ENCODE measurements around the gene MLX.
A peak's percentile ranks its signal among the peaks of the same experiment; 100 is the strongest.

Gene MLX, protein sequence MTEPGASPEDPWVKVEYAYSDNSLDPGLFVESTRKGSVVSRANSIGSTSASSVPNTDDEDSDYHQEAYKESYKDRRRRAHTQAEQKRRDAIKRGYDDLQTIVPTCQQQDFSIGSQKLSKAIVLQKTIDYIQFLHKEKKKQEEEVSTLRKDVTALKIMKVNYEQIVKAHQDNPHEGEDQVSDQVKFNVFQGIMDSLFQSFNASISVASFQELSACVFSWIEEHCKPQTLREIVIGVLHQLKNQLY

DNA sequence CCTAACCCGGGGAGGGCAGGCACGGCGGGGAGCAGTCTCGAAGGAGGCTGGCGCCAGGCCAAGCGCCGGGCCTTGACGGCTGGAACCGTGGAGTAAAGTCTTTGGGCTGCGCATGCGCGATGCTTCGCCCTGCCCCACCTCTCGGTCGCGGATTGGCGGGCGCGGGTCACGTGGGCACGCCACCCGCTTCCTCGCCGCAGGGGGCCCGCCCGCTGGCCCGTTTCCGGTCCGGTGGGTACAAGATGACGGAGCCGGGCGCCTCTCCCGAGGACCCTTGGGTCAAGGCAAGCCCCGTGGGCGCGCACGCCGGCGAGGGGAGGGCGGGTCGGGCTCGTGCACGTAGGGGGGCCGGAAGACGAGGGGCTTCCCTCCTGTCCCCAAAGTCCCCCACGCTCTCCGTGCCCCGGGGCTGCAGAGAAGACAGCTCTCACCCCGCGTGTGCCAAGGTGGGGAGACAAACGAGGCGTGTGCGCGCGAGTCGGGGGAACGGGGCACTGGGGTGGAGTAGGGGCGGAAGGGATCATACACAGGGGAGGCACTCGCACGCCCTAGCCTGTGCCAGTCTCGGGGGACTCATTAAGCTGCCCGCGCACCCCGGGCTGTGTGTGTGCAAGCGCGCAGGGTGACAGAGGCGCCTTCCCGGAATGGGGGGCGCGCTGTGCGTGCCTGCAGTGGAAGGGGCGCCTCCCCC lies at the start of gene MLX:
MLX (plus strand) TSS at position 218 of the 691 bp plus-strand sequence; CDS start at position 243, 25 bp downstream.
- peak; percentile 97 for DNase-seq (ENCODE audit: low spot score)

GRCh38 chr17:42517516-42517915 lies 49.4 kb upstream of the MLX start:
- peak; percentile 47 for DNase-seq (ENCODE audit: low spot score)

- peak; percentile 75 for DNase-seq (ENCODE audit: low spot score)
Observed at GRCh38 chr17:42518046-42518754, 48.7 kb upstream of the MLX start.

GRCh38 chr17:42518755-42519545 lies 48.0 kb upstream of the MLX start:
- DNase-seq (ENCODE audit: low spot score) = peak; percentile 66

GRCh38 chr17:42519546-42520491 lies 47.1 kb upstream of the MLX start:
- peak; percentile 54 for DNase-seq (ENCODE audit: low spot score)

DNA sequence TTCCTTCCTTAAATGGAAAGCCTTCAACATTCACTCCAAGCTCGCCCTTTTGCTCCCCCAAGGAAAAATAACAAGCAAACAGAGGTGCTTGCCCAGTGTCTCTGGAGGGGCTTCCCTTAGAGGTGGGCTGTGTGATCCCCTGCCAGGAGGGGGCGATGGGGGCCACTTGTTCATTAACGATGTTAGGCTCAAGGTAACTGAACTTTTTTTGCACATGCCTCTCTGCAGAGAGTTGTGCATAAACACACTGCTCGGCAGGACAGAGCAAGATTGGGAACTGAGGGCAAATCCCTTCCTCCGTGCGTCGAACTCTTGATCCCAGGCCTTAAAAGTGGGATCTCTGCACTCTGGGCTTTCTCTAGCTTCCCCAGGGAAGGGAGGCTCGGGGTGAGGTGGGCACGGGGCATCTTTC lies 46.4 kb upstream of the MLX start:
- no peak for DNase-seq (ENCODE audit: low spot score)

GRCh38 chr17:42521036-42521435 lies 45.9 kb upstream of the MLX start:
- DNase-seq (ENCODE audit: low spot score) = no peak

DNA sequence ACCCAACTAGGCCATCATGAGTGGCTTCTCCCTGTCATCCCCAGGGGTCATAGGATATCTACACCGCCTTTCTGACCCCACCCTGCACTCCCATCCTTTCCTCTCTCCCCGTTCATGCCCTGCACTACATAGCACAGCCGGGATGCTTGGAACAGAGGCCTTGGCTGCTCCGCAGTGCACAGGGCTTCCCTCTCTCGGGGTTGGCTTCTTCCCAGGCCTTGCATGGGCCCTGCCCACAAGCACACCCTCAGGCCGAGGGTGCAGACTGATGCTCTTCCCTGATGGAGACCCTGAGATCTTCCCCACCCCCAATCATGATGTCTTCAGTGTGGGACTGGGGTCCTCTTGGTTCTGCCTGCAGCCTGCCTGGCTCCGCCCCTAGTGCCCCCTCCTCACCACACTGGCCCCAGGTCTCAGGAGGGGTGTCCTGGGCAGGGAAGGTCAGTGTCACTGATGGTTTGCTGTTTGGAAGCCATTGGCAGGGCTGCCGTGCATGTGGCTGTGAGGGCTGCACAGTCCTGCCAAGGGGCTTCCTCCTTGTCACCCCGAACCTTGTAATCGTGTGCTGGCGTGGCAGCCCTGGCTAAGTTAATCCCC lies 45.1 kb upstream of the MLX start:
- no peak for DNase-seq (ENCODE audit: low spot score)

DNA sequence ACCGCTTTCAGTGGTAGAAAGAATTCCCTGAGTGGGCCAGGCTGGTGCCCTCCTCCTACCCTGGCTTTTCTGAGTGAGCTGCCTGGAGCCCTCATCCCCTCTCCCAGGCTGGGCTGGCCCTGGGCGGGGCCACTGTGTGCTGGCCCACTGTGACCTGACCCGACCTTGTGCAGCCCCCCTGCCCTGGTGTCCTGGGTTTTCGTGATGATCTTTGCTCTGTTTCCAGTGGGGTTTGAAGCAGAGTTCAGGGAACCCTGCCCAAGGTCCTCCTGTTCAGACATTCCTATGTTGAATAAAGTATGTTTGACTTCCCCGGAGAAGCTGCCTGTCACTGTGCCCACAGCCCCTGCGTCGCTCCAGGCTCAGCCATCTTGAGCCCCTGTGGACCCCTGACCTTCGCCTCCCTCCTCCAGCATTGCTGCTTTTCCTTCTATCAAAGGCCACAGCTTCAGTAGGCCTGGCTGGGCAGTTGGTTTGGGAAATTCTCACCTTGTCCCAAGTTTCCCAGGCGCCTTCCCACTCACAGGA lies 44.6 kb upstream of the MLX start:
- no peak for DNase-seq (ENCODE audit: low spot score)

GRCh38 chr17:42522798-42523278 lies 44.1 kb upstream of the MLX start:
- no peak for DNase-seq (ENCODE audit: low spot score)

GRCh38 chr17:42525221-42525620 lies 41.7 kb upstream of the MLX start:
- DNase-seq (ENCODE audit: low spot score) = no peak

- DNase-seq (ENCODE audit: low spot score) = no peak
Observed at GRCh38 chr17:42526031-42526444, 40.9 kb upstream of the MLX start.

DNA sequence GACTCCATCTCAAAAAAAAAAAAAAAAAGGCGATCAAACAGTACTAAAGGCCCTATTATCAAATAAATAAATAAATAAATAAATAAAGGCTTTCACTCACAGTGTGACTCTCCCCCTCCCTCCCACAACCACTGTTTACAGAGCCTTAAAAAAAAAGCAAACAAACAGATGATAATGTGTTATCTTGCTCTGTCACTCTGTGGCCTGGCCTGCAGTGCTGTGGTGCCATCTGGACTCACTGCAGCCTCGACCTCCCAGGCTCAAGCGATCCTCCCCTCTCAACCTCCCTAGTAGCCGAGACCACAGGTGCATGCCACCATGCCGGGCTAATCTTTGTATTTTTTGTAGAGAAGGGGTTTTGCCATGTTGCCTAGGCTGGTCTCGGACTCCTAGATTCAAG lies 39.0 kb upstream of the MLX start:
- DNase-seq (ENCODE audit: low spot score) = no peak

DNA sequence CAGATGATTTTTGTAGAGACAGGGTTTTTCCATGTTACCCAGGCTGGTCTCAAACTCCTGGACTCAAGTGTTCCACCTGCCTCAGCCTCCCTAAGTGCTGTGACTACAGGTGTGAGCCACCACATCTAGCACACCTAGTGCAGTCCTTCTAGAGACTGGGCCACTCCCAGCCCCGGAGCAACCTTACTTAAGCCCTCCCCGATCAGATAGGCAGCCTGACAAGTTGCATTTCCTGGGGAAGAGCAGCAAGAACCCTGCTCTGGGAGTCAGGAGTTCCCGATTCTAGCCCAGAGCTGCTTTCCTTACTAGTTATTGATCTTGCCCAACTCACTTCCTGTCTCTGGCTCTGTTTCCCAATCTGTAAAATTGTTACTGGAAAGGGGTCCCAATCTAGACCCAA lies 37.8 kb upstream of the MLX start:
- DNase-seq (ENCODE audit: low spot score) = no peak

- no peak for DNase-seq (ENCODE audit: low spot score)
Observed at GRCh38 chr17:42530952-42531454, 35.9 kb upstream of the MLX start.

- DNase-seq (ENCODE audit: low spot score) = peak; percentile 77
Observed at GRCh38 chr17:42531455-42532354, 35.2 kb upstream of the MLX start.

GRCh38 chr17:42535155-42536047 lies 31.5 kb upstream of the MLX start:
- DNase-seq (ENCODE audit: low spot score) = no peak

GRCh38 chr17:42536048-42536371 lies 30.9 kb upstream of the MLX start, which contains the start of gene NAGLU:
Gene NAGLU, plus strand, starts transcription at chr17:42536241. Its CDS starts 32 bp downstream, at chr17:42536273.
- DNase-seq (ENCODE audit: low spot score) = peak; percentile 91
